ENCODE results near the gene CLDN18. TPM values are rescaled to one million over a fixed set of nuclear protein-coding genes. Genes with fewer than 3 reads are reported as not detected.

Gene CLDN18
- total and polyA plus RNA-seq, 2 donors (not counting 3 experiments of a cell fraction or from before 2014, with no cell fraction given): not detected

GRCh38 chr3:137990427-137990826 is 19.5 kb upstream of the CLDN18 start:
- TF ChIP-seq, protein P1, sequence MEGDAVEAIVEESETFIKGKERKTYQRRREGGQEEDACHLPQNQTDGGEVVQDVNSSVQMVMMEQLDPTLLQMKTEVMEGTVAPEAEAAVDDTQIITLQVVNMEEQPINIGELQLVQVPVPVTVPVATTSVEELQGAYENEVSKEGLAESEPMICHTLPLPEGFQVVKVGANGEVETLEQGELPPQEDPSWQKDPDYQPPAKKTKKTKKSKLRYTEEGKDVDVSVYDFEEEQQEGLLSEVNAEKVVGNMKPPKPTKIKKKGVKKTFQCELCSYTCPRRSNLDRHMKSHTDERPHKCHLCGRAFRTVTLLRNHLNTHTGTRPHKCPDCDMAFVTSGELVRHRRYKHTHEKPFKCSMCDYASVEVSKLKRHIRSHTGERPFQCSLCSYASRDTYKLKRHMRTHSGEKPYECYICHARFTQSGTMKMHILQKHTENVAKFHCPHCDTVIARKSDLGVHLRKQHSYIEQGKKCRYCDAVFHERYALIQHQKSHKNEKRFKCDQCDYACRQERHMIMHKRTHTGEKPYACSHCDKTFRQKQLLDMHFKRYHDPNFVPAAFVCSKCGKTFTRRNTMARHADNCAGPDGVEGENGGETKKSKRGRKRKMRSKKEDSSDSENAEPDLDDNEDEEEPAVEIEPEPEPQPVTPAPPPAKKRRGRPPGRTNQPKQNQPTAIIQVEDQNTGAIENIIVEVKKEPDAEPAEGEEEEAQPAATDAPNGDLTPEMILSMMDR (IDR thresholded peaks at IDR 0.05; ENCODE audit: extremely low read depth in 1 of 2, insufficient read depth in 1 of 2, low read depth in 1 of 2, low read length in 2 of 2): no peak
- TF ChIP-seq EZH2 (IDR thresholded peaks at IDR 0.05; ENCODE audit: borderline replicate concordance, low read depth, low read length, severe bottlenecking) (no peak), JUN (IDR thresholded peaks at IDR 0.05; ENCODE audit: borderline replicate concordance, insufficient read depth, insufficient read length, low read depth) (no peak)
- POLR2A ChIA-PET: no interaction called here
- H3K9me3 ChIP-seq (replicated peaks; ENCODE audit: control insufficient read depth, insufficient read depth, low read length): no peaks in the 10 kb centered on the region
- H2AFZ ChIP-seq (ENCODE audit: low read depth, low read length): no peak overlapping the region
- intact Hi-C loops (cut with micrococcal nuclease): no loop called here
- H3K36me3 ChIP-seq (ENCODE audit: control insufficient read depth in 2 of 2, extremely low read depth in 1 of 2, insufficient read depth in 2 of 2, low read length in 2 of 2): no peaks in the 10 kb centered on the region
- H4K20me1 ChIP-seq (replicated peaks; ENCODE audit: control insufficient read depth, extremely low read depth, insufficient read depth, low read length): no peaks in the 10 kb centered on the region
- no peak overlapping the region for H3K27ac ChIP-seq (ENCODE audit: insufficient read depth, low read depth, low read length)
- H3K4me2 ChIP-seq (ENCODE audit: insufficient read depth, low read length): no peak overlapping the region
- H3K9ac ChIP-seq (replicated peaks; ENCODE audit: extremely low read depth, insufficient read depth, low read length): no peak overlapping the region
- CTCF ChIA-PET: no interaction called here
- FAIRE-seq (no peak), DNase-seq (ENCODE audit: low read depth, low spot score) (no peak)
- H3K4me3 ChIP-seq (replicated peaks in 1 of 3; ENCODE audit: insufficient read depth in 1 of 3, low read depth in 1 of 3, low read length in 3 of 3): no peak overlapping the region
- no peaks in the 10 kb centered on the region for H3K27me3 ChIP-seq (ENCODE audit: control insufficient read depth in 2 of 2, insufficient read depth in 2 of 2, low read length in 2 of 2)
- H3K4me1 ChIP-seq (ENCODE audit: control insufficient read depth, extremely low read depth, insufficient read depth, low read length): no peaks in the 10 kb centered on the region
- no peaks in the 10 kb centered on the region for H3K79me2 ChIP-seq (ENCODE audit: control insufficient read depth, insufficient read depth, low read length)
- dilution Hi-C loops (cut with MboI; ENCODE audit: extremely low pct_ligation_motif_present, low sequenced_read_pairs): no loop called here
- BruUV-seq (replicated peaks): no TSS peak
- H3K9me1 ChIP-seq (replicated peaks; ENCODE audit: control insufficient read depth, extremely low read depth, insufficient read depth, low read length): no peaks in the 10 kb centered on the region

GRCh38 chr3:137992592-137992991 is 17.4 kb upstream of the CLDN18 start:
- H3K27me3 ChIP-seq (ENCODE audit: control insufficient read depth in 2 of 2, insufficient read depth in 2 of 2, low read length in 2 of 2): no peaks in the 10 kb centered on the region
- intact Hi-C loops (cut with micrococcal nuclease): no loop called here
- no peaks in the 10 kb centered on the region for H3K4me1 ChIP-seq (ENCODE audit: control insufficient read depth, extremely low read depth, insufficient read depth, low read length)
- BruUV-seq (replicated peaks): no TSS peak
- no peaks in the 10 kb centered on the region for H4K20me1 ChIP-seq (replicated peaks; ENCODE audit: control insufficient read depth, extremely low read depth, insufficient read depth, low read length)
- POLR2A ChIA-PET: no interaction called here
- TF ChIP-seq JUN (IDR thresholded peaks at IDR 0.05; ENCODE audit: borderline replicate concordance, insufficient read depth, insufficient read length, low read depth): no peak
- no peak for TF ChIP-seq EZH2 (IDR thresholded peaks at IDR 0.05; ENCODE audit: borderline replicate concordance, low read depth, low read length, severe bottlenecking)
- TF ChIP-seq POLR2A (IDR thresholded peaks at IDR 0.05; ENCODE audit: low read depth, low read length): no peak
- no peak for TF ChIP-seq MYC (IDR thresholded peaks at IDR 0.05; ENCODE audit: low read depth, low read length)
- no peak for TF ChIP-seq MAX (IDR thresholded peaks at IDR 0.05; ENCODE audit: insufficient read depth, insufficient read length)
- no peak for TF ChIP-seq POLR2AphosphoS5 (IDR thresholded peaks at IDR 0.05; ENCODE audit: insufficient read depth, low read depth, low read length)
- TF ChIP-seq, protein P1 (IDR thresholded peaks at IDR 0.05; ENCODE audit: extremely low read depth in 1 of 2, insufficient read depth in 1 of 2, low read depth in 1 of 2, low read length in 2 of 2): no peak
- TF ChIP-seq GATA2 (IDR thresholded peaks at IDR 0.05; ENCODE audit: insufficient read depth, insufficient read length, low read depth, low read length): no peak
- no peak for TF ChIP-seq FOS (IDR thresholded peaks at IDR 0.05; ENCODE audit: borderline replicate concordance, insufficient read depth, low read length)
- H3K9me1 ChIP-seq (replicated peaks; ENCODE audit: control insufficient read depth, extremely low read depth, insufficient read depth, low read length): no peaks in the 10 kb centered on the region
- H2AFZ ChIP-seq (ENCODE audit: low read depth, low read length): no peak overlapping the region
- no peaks in the 10 kb centered on the region for H3K79me2 ChIP-seq (ENCODE audit: control insufficient read depth, insufficient read depth, low read length)
- dilution Hi-C loops (cut with MboI; ENCODE audit: extremely low pct_ligation_motif_present, low sequenced_read_pairs): no loop called here
- no peak overlapping the region for H3K4me2 ChIP-seq (ENCODE audit: insufficient read depth, low read length)
- H3K9ac ChIP-seq (replicated peaks; ENCODE audit: extremely low read depth, insufficient read depth, low read length): no peak overlapping the region
- H3K27ac ChIP-seq (ENCODE audit: insufficient read depth, low read depth, low read length): no peak overlapping the region
- no peaks in the 10 kb centered on the region for H3K36me3 ChIP-seq (ENCODE audit: control insufficient read depth in 2 of 2, extremely low read depth in 1 of 2, insufficient read depth in 2 of 2, low read length in 2 of 2)
- no peak for DNase-seq (ENCODE audit: low read depth, low spot score)
- no peaks in the 10 kb centered on the region for H3K9me3 ChIP-seq (replicated peaks; ENCODE audit: control insufficient read depth, insufficient read depth, low read length)
- FAIRE-seq: no peak
- H3K4me3 ChIP-seq (replicated peaks in 1 of 3; ENCODE audit: insufficient read depth in 1 of 3, low read depth in 1 of 3, low read length in 3 of 3): no peak overlapping the region
- CTCF ChIA-PET: no interaction called here
